CD14-positive monocyte (primary cell): ENCODE data around the gene TM6SF1. TPM values are rescaled to one million over a fixed set of nuclear protein-coding genes. Genes with fewer than 3 reads are reported as not detected.

Experiments
- DNase-seq, 3 donors: peaks; one replicate each; pipeline ENCODE4 v3.0.0-alpha.2; 2011 to 2022
- H2AFZ ChIP-seq: 2 replicates; pipeline ENCODE4 v1.6.0; 2012; ENCODE audit warnings: mild to moderate bottlenecking, low read depth, low read length, inconsistent platforms; ENCODE audit not compliant: insufficient read depth, poor library complexity, severe bottlenecking
- H3K27ac ChIP-seq, 2 donors: 1 replicate in 1 of 2; 2 replicates in 1 of 2; pipeline ENCODE4 v1.5.1; 2012 to 2013; ENCODE audit warnings: low read length in 2 of 2, control low read depth in 1 of 2, inconsistent platforms in 1 of 2, low read depth in 1 of 2, mild to moderate bottlenecking in 1 of 2
- H3K27me3 ChIP-seq, 2 donors: one replicate each; pipeline versions ENCODE4 v1.6.0 to v1.6.1; 2011 to 2013; ENCODE audit warnings: low read length in 2 of 2; ENCODE audit not compliant: control insufficient read depth in 2 of 2, insufficient read depth in 2 of 2
- H3K36me3 ChIP-seq, 2 donors: replicated peaks in 1 of 2; 1 replicate in 1 of 2; 2 replicates in 1 of 2; pipeline versions ENCODE4 v1.5.1 to v1.6.1; 2012 to 2013; ENCODE audit warnings: low read length in 2 of 2, control low read depth in 1 of 2, inconsistent platforms in 1 of 2, mild to moderate bottlenecking in 1 of 2; ENCODE audit not compliant: insufficient read depth in 2 of 2, control insufficient read depth in 1 of 2
- H3K4me1 ChIP-seq, 2 donors: 1 replicate in 1 of 2; 2 replicates in 1 of 2; pipeline versions ENCODE4 v1.5.1 to v1.6.1; 2012 to 2013; ENCODE audit warnings: low read length in 2 of 2, control low read depth in 1 of 2, inconsistent platforms in 1 of 2, mild to moderate bottlenecking in 1 of 2, moderate library complexity in 1 of 2; ENCODE audit not compliant: insufficient read depth in 2 of 2, control insufficient read depth in 1 of 2
- H3K4me2 ChIP-seq: replicated peaks from 2 replicates; pipeline ENCODE3; 2012; ENCODE audit warnings: low read length, moderate library complexity, mild to moderate bottlenecking; ENCODE audit not compliant: poor library complexity, severe bottlenecking; ENCODE audit errors: extremely low read depth
- H3K4me3 ChIP-seq, 3 experiments: fragments of 200-600 bp in 1 of 3; sonication (generic) in 1 of 3; replicated peaks in 1 of 3; 1 replicate in 2 of 3; 2 replicates in 1 of 3; pipeline ENCODE4 v1.5.1; 2011 to 2013; ENCODE audit warnings: low read length in 3 of 3, mild to moderate bottlenecking in 3 of 3, control low read depth in 2 of 3, low read depth in 2 of 3, inconsistent platforms in 1 of 3, moderate library complexity in 1 of 3
- H3K79me2 ChIP-seq: 2 replicates; pipeline ENCODE4 v1.6.0; 2012; ENCODE audit warnings: mild to moderate bottlenecking, control low read depth, inconsistent platforms, low read length, moderate library complexity; ENCODE audit not compliant: insufficient read depth
- H3K9ac ChIP-seq: 2 replicates; pipeline ENCODE4 v1.6.0; 2017; ENCODE audit warnings: low read length, mild to moderate bottlenecking; ENCODE audit not compliant: insufficient read depth, poor library complexity, severe bottlenecking
- H3K9me3 ChIP-seq, 2 donors: replicated peaks in 1 of 2; 1 replicate in 1 of 2; 2 replicates in 1 of 2; pipeline versions ENCODE4 v1.5.1 to v1.6.1; 2012 to 2013; ENCODE audit warnings: low read length in 2 of 2, control low read depth in 1 of 2; ENCODE audit not compliant: control insufficient read depth in 1 of 2, insufficient read depth in 1 of 2
- H4K20me1 ChIP-seq: 2 replicates; pipeline ENCODE4 v1.6.0; 2012; ENCODE audit warnings: mild to moderate bottlenecking, low read length, control low read depth, moderate library complexity; ENCODE audit not compliant: insufficient read depth
- H3K27ac Mint-ChIP-seq, 7 donors: one replicate each; pipeline ENCODE4 v1.8.0; 2020; ENCODE audit warnings: mild to moderate bottlenecking in 7 of 7, mixed read lengths in 7 of 7, moderate library complexity in 6 of 7, inconsistent platforms in 2 of 7
- H3K27me3 Mint-ChIP-seq, 3 donors: one replicate each; pipeline ENCODE4 v1.8.0; 2021 to 2022; ENCODE audit warnings: low read depth in 3 of 3, mild to moderate bottlenecking in 3 of 3, mixed read lengths in 3 of 3, moderate library complexity in 3 of 3, inconsistent platforms in 1 of 3
- H3K36me3 Mint-ChIP-seq, 2 donors: one replicate each; pipeline ENCODE4 v1.8.0; 2020; ENCODE audit warnings: mixed read lengths in 2 of 2, inconsistent platforms in 1 of 2, mild to moderate bottlenecking in 1 of 2
- H3K4me1 Mint-ChIP-seq: one replicate; pipeline ENCODE4 v1.8.0; 2020; ENCODE audit warnings: mild to moderate bottlenecking, mixed read lengths
- H3K4me3 Mint-ChIP-seq, 2 donors: one replicate each; pipeline ENCODE4 v1.8.0; 2020; ENCODE audit warnings: mild to moderate bottlenecking in 2 of 2, mixed read lengths in 2 of 2, moderate library complexity in 1 of 2
- H3K9me3 Mint-ChIP-seq, 7 donors: one replicate each; pipeline ENCODE4 v1.8.0; 2020 to 2022; ENCODE audit warnings: mixed read lengths in 7 of 7, mild to moderate bottlenecking in 6 of 7, moderate library complexity in 6 of 7, inconsistent platforms in 2 of 7
- CTCF ChIP-seq: fragments of 200-600 bp; IDR thresholded peaks from one replicate; pipeline ENCODE4 v1.8.0; 2022; ENCODE audit warnings: antibody characterized with exemption, mild to moderate bottlenecking
- WGBS: methylation state at CpG from one replicate; pipeline ENCODE4 v1.1.5; 2013; ENCODE audit warnings: missing lambda C conversion rate; ENCODE audit not compliant: insufficient coverage; 5-methylcytosine and 5-hydroxymethylcytosine counted together
- intact Hi-C, 2 donors: fragments of 100-400 bp; cut with micrococcal nuclease; formaldehyde crosslinking; loops; one replicate each; pipeline versions ENCODE4 v1.15.0 to v1.15.1; 2023
- polyA plus RNA-seq, 3 donors: library from polyadenylated mRNA; depleted of rRNA in 1 of 3; unstranded in 2 of 3; stranded (reverse) in 1 of 3; fragments of 300-500 nt in 2 of 3; fragments of >200 nt in 1 of 3; fragmentation: Illumina TruSeq in 2 of 3; gene quantifications; 1 replicate in 2 of 3; 2 replicates in 1 of 3; pipeline ENCODE4 v1.2.3, GENCODE V29; 2012 to 2021

The TM6SF1 gene
- polyA plus RNA-seq, 3 donors, result 21.3 to 46.0 (median 35.4) TPM

GRCh38 chr15:83061680-83062079 lies 45.8 kb upstream of the TM6SF1 start:
- Histone ChIP-seq H3K4me3 (no peak overlapping the region), H3K36me3 (peaks cover 0 to 39% of the 10 kb centered on the region in 2 donors), H2AFZ (no peak overlapping the region), H3K4me2 (no peak overlapping the region), H3K9ac (no peak overlapping the region), H3K27me3 (no peaks in the 10 kb centered on the region), H3K27ac (peak overlapping the region in 1 of 2 donors; percentile 75), H3K79me2 (peaks cover 99% of the 10 kb centered on the region), H3K4me1 (peaks cover 34 to 43% of the 10 kb centered on the region in 2 donors), H4K20me1 (peaks cover 98% of the 10 kb centered on the region), H3K9me3 (no peaks in the 10 kb centered on the region)
- no peaks in the 10 kb centered on the region for H3K27me3 Mint-ChIP-seq
- intact Hi-C loops, result loop anchor here in 1 of 2 donors (10.0 kb wide), 1 partner anchor 47 kb away; the partner anchor contains the start of gene C15orf40
- no peaks in the 10 kb centered on the region for H3K9me3 Mint-ChIP-seq
- no CpG with 5 or more reads among the region's 2 CpGs for WGBS
- peaks cover 3 to 7% of the 10 kb centered on the region in 2 donors for H3K36me3 Mint-ChIP-seq
- H3K27ac Mint-ChIP-seq, result no peak overlapping the region
- DNase-seq, result no peak
- TF ChIP-seq CTCF, result no peak
- H3K4me3 Mint-ChIP-seq, result no peak overlapping the region
- H3K4me1 Mint-ChIP-seq, result no peaks in the 10 kb centered on the region

- Histone ChIP-seq H4K20me1 (peaks cover 87% of the 10 kb centered on the region), H3K4me3 (peak overlapping the region in 1 of 3 experiments; percentile 92), H3K27me3 (no peaks in the 10 kb centered on the region), H3K4me2 (peak overlapping the region; percentile 92), H3K79me2 (peaks cover 88% of the 10 kb centered on the region), H3K36me3 (peaks cover 0 to 28% of the 10 kb centered on the region in 2 donors), H2AFZ (no peak overlapping the region), H3K9ac (no peak overlapping the region), H3K27ac (peak overlapping the region in 1 of 2 donors; percentile 75), H3K9me3 (no peaks in the 10 kb centered on the region), H3K4me1 (peaks cover 38 to 48% of the 10 kb centered on the region in 2 donors)
- TF ChIP-seq CTCF, result no peak
- Mint-ChIP-seq H3K9me3 (no peaks in the 10 kb centered on the region), H3K4me3 (no peak overlapping the region), H3K36me3 (no peaks in the 10 kb centered on the region), H3K4me1 (peaks cover 3% of the 10 kb centered on the region), H3K27me3 (no peaks in the 10 kb centered on the region), H3K27ac (no peak overlapping the region)
- WGBS, result 0% methylated on average over 3 of the region's 3 CpGs
- peak; percentile 42 to 62 (median 52) for DNase-seq
- intact Hi-C loops, result loop anchor here in 1 of 2 donors (10.0 kb wide), 1 partner anchor 48 kb away; the partner anchor contains the start of gene C15orf40
These were observed 44.7 kb upstream of the TM6SF1 start for GRCh38 chr15:83062768-83063180.
